ENCODE results near the gene MCEE.

MCEE gene

DNA sequence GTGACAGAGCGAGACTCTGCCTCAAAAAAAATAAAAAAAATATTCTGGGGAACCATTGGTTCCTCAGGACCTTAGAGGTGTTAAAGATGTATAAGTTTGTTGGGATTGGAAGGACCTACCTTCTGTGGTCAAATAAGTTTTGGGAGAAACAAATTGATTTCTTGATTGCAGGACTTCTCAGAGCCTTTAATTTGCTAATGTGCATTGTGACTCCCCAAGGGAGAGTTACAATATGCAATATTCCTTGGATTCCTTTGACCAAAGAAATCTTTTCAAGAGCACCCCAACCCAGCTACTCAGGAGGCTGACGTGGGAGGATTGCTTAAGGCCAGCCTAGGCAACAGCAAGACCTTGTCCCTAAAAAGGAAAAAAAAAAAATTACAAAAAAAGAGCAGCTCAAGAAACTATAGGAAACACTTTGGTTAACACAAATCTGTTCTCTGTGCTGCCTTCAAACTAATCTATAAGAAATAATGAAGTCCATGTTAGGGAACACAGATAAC is 55.1 kb downstream of the MCEE start:
- no peak for DNase-seq

DNA sequence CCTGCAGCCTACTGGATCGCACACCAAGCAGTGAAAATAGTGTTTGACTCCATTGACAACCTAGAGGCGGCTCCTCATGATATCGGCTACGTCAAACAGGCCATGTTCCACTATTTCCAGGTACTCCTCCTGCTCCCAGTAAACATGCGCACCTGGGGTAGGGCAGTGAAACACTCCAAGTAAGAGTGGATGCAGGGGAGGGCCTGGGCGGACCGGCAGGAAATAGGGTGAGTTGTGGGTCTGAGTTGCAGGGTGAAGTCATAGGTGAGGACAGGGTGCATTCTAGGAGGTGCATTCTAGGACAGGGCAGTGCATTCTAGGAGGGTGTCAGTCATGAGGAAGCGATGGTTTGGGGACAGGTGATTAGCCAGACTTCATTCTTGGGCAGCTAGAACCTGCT is 56.6 kb downstream of the MCEE start:
- DNase-seq: no peak

DNA sequence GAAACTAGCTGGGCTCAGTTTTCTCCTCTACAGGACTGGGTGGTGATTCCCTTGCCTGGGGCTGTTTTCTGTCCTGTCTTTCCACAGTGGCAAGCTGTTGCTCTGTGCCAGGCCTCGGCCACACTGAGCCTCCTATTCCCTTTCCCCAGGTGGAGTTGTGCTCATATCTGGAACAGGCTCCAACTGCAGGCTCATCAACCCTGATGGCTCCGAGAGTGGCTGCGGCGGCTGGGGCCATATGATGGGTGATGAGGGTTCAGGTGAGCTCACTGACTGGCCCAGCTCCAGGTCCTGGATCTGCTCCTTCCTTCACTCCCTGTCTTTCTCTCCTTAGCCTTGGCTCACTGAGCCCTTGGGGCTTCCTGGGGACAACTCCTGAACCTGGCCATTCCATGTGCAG is 57.5 kb downstream of the MCEE start:
- DNase-seq: no peak

DNA sequence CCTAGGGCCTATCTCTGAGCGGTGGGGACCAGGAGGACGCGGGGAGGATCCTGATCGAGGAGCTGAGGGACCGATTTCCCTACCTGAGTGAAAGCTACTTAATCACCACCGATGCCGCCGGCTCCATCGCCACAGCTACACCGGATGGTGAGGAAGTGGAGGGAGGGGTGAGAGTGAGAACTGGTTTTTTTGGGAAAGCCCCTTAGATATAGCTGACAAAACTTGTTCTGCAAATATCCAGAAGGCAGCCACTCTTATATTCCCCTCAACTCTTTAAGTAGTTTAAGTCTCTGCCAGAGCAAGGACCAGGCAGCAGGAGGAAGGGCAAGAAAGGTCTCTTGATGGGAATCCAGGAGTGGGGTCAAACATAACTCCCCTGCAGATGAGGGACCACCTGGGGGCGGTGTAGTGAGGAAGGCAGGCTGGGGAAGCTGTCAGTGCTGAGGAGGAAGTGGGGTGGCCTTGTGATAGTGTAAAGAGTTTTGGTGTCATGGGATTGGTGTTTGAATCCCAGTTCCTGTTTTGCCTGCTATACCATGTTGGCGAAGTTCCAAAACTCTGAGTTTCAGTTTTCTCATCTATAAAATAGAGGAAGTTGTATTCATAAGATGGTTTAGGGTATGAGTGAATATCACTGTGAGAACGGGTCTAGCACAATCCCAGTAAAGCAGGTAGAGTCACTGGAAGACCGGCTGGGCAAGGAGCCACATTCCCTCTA is 58.2 kb downstream of the MCEE start:
- no peak for DNase-seq

DNA sequence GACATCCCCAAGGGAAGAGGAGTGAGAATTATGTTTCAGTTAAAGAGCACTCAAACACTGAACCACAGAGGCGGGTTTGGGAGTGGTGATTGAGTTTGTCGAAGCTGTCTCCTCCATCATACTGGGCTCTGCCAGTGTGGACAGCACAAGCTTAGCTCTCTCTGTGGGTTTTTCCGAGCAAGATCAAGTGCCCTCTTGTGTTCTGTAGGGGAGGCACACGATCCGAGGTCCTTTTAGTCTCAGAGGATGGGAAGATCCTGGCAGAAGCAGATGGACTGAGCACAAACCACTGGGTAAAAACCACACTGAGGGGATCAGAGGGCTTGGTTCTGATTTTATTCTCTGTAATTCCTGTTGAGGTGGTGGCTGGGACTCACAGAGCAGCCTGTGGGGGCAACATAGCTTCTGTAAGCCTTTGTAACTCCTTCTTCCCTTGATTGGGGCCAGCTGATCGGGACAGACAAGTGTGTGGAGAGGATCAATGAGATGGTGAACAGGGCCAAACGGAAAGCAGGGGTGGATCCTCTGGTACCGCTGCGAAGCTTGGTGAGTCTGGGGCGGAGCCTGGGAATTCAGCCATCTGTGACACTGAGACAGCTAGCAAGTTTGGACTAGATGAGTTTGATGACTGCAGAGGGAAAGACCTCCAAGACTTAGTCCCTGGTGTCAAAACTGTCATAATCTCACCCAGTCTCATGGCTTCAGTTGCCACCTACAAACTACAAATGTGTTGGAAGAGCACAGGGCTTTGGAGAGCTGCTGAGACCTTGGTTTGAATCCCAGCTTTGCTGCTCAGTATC is 59.5 kb downstream of the MCEE start:
- no peak for DNase-seq

DNA sequence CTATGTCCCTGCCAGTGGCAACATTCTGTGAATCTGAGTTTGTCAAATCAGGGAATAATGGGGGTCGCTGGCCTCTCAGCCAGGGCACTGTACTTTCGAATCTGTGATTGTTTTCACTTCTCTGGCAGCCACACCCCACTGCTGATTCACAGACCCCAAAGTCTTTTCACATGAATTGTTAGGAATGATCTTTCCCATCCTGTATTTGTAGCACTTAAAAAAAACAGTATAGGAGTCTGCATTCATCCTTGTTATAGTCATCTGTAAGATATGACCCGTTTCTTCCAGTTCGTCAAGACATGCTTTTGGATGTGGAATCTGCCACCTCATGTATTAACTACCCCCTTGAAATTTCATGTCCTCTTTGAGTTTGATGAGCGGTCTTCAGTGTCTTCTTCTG is 60.7 kb downstream of the MCEE start:
- no peak for DNase-seq

DNA sequence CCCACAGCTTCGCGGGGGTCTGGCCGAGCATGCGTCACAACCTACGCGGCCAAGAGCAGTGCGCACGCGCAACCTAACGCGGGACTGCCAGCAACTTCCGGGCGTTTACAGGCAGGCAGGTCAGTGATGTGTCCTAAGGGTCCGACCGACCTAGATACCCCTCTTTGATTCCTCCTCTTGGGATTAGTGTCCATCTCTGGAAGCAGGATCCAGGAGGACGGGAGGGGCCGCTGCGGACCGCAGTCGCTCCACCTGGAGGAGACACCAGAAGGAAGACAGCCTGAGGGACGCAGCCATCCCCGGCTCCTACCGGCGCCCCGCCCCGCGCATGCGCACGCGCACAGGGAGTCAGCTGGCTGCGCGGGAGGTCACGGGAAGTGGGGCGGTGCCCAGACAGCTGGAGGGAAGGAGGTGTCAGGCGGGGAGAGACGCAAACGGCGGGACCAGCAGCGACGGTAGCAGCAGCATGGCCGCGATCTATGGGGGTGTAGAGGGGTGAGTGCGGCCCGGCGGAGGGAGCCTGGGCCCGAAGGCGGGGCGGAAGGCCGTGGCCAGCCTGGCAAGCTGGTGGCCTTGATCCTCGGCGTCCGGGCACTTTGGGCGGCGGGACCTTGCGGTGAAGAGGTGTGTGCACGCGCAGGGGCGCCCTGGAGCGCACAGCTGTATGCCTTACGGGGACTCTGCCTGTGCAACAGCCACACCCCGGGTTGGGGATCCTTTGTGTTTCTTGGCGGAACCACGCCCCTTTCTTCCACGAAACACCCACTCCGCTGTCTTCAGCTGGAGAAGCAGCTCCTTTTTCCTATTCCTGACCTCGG is 61.6 kb downstream of the MCEE start, which contains the start of gene NAGK:
Gene NAGK, plus strand, starts transcription at position 431 of the 818 bp plus-strand sequence. Its CDS starts 36 bp downstream, at position 467.
- DNase-seq: peak; percentile 90

DNA sequence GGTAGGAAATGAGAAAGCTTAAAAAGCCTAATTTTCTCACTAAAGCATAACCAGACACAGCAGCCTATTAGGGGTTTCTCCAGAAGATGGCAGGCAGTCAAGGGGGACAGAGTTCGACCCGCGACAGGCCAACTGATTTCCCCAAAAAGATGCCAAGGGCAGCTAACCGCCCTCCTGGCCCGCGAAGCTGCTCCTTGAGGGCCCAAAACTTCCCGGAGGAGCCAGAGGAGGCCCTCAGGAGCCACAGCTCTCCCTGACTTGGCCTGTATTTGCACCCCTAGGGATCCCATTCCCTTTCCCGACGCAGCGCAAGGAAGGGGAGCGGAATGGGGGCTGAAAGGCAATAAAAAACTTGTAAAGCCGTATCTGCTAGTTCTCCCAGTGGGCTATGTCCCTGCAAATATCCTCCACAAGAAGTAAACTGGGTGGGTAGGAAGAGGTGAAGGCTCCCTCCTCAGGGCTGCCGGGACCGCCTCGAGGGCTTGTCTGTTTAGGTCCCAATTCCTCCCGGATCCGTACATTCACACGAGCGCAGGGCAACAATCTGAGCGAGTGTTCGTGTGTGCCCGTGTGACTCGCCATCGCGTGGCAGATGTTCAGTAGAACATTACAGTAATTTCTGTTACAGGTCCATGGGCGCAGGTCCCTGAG is 62.3 kb downstream of the MCEE start:
- DNase-seq: no peak

DNA sequence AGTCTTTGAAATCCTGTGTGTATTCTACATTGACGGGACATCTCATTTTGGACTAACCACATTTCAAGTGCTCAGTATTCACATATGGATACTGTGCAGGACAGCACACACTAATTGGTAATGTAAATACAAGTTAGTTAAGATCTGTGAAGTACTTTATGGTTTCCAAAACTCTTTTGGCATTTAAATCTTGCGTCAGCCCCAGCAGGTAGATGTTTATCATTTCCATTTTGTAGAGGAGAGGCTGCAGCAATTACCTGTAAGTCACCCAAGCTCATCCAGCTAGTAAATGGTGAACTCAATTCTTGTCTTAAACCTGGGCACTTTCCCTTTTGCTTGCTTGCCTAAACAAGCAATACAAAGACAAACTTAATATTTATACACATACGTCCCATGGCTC is 63.2 kb downstream of the MCEE start:
- no peak for DNase-seq

DNA sequence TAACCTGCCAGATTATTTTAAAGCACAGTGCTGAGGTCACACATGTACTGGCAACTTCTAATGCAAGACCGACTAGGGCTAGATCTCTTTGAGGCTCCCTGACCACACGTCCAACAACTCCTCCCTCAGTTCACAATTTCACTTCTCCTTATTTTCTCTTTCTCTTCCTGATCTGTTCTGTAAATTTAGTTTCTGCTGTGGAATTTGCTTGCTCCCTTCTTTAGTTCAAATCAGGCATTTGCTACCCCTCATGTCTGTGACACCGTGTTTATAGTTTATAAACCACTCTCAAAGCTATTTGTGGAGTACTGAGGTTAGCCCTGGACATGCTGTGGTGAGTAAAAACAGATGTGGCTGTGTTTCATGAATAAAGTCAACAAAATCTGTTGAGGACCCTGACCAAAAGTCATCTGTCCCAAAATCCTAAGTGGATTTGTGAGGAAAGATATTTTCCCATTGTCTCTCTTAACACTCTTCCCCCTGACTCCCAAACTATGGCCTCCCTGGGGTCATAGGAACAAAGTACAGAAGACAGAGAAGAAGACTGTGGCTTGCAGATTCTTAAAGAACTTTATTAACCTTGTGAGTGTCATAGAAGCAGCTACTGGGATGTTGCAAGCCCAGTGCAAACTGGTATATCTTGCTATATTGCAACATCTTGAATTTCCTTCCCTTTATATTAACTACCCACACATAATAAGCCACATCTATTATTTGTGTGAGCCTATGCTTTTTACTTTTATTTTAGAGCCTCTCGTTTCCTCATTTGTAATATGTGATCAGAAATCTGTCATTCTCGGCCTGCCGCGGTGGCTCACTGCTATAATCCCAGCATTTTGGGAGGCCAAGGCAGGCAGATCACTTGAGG is 65.0 kb downstream of the MCEE start:
- no peak for DNase-seq

DNA sequence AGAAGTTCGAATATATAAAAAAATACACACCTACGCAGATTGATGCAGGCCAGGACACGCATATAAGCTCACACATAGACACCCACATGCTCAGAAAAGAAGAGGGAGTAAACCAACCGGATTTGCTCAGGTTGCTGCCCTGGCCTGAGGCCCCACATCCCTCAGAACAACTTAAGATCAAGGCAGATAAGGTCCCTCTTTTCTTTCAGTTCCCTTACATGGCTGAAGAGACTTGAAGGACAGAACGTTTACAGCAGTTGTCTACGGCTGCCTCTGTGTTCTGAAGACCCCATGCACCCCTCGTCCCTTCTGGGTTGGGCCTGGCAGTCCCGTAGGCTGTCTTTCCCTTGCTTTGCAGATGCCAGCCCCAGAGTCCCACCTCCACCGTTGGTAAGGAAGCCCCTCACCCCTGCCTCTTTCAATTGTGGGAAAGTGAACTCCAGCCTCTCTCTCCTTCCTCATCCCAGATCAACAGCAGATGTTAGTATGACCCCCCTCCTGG is 65.9 kb downstream of the MCEE start:
- no peak for DNase-seq

DNA sequence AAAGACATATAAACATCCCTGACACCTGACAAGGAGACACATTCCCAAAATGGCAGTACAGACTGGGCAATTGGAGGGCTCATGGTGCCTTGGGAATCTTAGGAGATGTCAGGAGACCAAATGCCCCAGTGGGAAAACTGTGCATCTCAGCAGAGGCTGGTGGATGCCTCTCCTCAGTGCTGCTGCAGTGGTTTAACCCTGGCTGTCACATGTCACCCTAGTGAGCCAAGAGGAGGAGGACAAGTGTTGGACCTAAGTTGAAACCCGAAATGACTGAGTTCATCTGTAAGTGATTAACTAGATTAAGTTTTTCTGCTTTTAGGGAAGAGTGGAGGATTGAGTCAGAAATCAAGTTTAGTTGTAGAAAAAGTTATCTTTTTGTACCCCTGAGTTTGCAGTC is 66.8 kb downstream of the MCEE start:
- DNase-seq: no peak

DNA sequence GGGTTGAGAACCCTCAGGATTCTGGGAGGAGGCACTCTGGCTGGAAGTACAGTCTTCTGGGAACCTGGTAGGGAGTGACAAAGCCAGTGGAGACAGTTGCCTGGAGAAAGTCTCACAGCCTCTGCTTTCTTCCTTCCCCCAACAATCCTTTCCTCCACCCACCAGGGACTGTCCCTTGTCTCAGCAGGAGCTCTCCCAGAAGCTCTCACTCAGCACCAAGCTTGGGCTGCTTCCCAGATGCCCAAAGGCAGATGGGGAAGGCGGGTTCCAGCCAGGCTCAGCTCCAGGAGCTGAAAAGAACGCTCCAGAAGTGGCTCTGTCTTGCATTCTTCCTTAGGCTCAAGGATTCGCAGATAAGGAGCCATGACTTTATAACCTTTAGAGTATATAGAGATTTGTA is 69.2 kb downstream of the MCEE start:
- no peak for DNase-seq

DNA sequence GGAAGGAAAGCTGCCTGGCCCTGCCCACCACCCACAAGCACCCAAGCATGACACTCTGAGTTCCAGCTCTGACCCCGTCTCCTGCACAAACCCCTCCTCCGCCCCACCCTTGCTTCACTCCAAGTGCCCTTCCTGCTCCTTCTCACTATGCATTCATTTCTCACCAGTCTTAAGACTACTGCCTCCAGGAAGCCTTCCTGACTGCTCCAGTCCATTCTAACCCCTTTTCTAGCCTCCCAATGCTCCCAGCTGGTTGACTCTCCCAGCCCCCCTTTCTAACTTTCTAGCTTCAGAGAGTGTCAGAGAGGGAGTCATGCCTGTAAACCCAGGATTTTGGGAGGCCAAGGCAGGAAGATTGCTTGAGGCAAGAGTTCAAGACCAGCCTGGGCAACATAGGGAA is 69.8 kb downstream of the MCEE start:
- no peak for DNase-seq

Measured in NCI-H1048 (cell line).